Measurements from ENCODE around the gene ZNF207. TPM values are rescaled to one million over a fixed set of nuclear protein-coding genes. Genes with fewer than 3 reads are reported as not detected.
A peak's percentile ranks its signal among the peaks of the same experiment; 100 is the strongest.

Gene ZNF207
- total and polyA plus RNA-seq, 2 donors (not counting 1 experiment from before 2014, with no cell fraction given) = 135 to 314 TPM

DNA sequence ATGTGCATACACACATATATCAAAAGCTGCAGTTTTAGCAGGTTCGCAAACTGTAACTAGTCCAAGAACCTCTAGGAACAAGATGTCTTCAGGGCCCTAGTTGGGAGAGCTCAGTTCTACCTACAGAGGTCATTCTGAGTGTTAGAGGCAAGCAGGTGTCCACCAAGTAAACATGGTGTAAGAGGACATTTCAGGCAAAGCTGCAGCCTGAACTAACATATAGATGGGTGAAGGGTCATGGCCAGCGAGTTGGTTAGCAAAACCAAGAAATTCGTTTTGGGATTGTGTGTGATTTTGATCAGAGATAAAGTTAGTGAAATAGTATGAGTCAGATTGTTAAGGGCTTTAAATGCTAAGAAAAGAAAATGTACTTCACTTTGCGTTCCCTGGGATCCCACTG lies 32.6 kb upstream of the ZNF207 start:
- no peak for ATAC-seq (ENCODE audit: low read depth)
- Histone ChIP-seq H3K27ac (ENCODE audit: low read length in 2 of 2) (no peak overlapping the region), H3K4me3 (ENCODE audit: control extremely low read depth in 1 of 5, extremely low read depth in 1 of 5, insufficient read depth in 1 of 5, low read depth in 2 of 5, low read length in 4 of 5) (no peak overlapping the region), H3K36me3 (replicated peaks in 1 of 2; ENCODE audit: control extremely low read depth in 1 of 2, control insufficient read depth in 1 of 2, extremely low read depth in 1 of 2, insufficient read depth in 2 of 2, low read length in 1 of 2) (no peaks in the 10 kb centered on the region), H3K79me2 (ENCODE audit: control insufficient read depth, insufficient read depth, low read length) (no peaks in the 10 kb centered on the region), H4K20me1 (ENCODE audit: control insufficient read depth, insufficient read depth, low read length, poor library complexity, severe bottlenecking) (no peaks in the 10 kb centered on the region), H3K4me1 (ENCODE audit: control insufficient read depth in 2 of 2, insufficient read depth in 2 of 2, low read length in 2 of 2) (peaks cover 10 to 17% of the 10 kb centered on the region in 2 donors), H3K4me2 (replicated peaks; ENCODE audit: low read depth, low read length, poor library complexity, severe bottlenecking) (no peak overlapping the region), H3K9ac (ENCODE audit: low read length) (no peak overlapping the region), H3K9me3 (ENCODE audit: control extremely low read depth in 1 of 3, control insufficient read depth in 2 of 3, insufficient read depth in 1 of 3, low read length in 2 of 3) (no peaks in the 10 kb centered on the region), H2AFZ (ENCODE audit: insufficient read depth, low read depth, low read length, poor library complexity, severe bottlenecking) (no peak overlapping the region), H3K27me3 (replicated peaks in 1 of 4; ENCODE audit: control extremely low read depth in 1 of 4, control insufficient read depth in 3 of 4, insufficient read depth in 4 of 4, low read length in 3 of 4) (peaks cover 0 to 5% (median 0%) of the 10 kb centered on the region in 4 experiments)
- Mint-ChIP-seq H3K27me3 (no peaks in the 10 kb centered on the region), H3K27ac (no peak overlapping the region), H3K4me3 (peak overlapping the region; percentile 35), H3K4me1 (peaks cover 20% of the 10 kb centered on the region), H3K9me3 (ENCODE audit: insufficient read depth) (no peaks in the 10 kb centered on the region)
- WGBS (ENCODE audit: insufficient coverage) = 98% methylated on average over 4 of the region's 4 CpGs
- ChIA-PET POLR2A (no interaction called here), CTCF (interaction anchor here (1.3 to 6.9 kb wide), 3 partner anchors 22 to 114 kb away, joined by 7 to 36 read pairs (median 15); no protein-coding TSS in a partner anchor)
- intact Hi-C loops (cut with micrococcal nuclease) = loop anchor here (5.0 kb wide), 1 partner anchor 310 kb away; the partner anchor contains the start of gene LRRC37B
- DNase-seq = no peak
- TF ChIP-seq CTCF (IDR thresholded peaks at IDR 0.05) = no peak
- no peak for TF ChIP-seq EZH2 (IDR thresholded peaks at IDR 0.05; ENCODE audit: borderline replicate concordance, insufficient read depth, low read depth, low read length, poor library complexity, severe bottlenecking)

DNA sequence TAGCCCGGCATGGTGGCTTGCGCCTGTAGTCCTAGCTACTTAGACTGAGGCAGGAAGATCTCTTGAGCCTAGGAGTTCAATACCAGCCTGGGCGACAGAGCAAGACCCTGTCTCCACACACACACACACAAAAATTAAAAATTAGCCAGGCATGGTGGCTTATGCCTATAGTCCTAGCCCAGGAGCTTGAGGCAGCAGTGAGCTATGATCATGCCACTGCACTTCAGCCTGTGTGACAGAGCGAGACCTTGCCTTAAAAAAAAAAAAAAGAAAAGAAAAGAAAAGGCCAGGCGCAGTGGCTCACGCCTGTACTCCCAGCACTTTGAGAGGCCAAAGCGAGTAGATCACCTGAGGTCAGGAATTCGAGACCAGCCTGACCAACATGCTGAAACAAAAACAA lies 31.9 kb upstream of the ZNF207 start:
- Mint-ChIP-seq H3K27me3 (no peaks in the 10 kb centered on the region), H3K27ac (no peak overlapping the region), H3K9me3 (ENCODE audit: insufficient read depth) (no peaks in the 10 kb centered on the region), H3K4me1 (peaks cover 20% of the 10 kb centered on the region), H3K4me3 (peak overlapping the region; percentile 39)
- ATAC-seq (ENCODE audit: low read depth) (no peak), DNase-seq (no peak)
- Histone ChIP-seq H2AFZ (ENCODE audit: insufficient read depth, low read depth, low read length, poor library complexity, severe bottlenecking) (no peak overlapping the region), H3K27me3 (replicated peaks in 1 of 4; ENCODE audit: control extremely low read depth in 1 of 4, control insufficient read depth in 3 of 4, insufficient read depth in 4 of 4, low read length in 3 of 4) (peaks cover 0 to 5% (median 0%) of the 10 kb centered on the region in 4 experiments), H3K9me3 (ENCODE audit: control extremely low read depth in 1 of 3, control insufficient read depth in 2 of 3, insufficient read depth in 1 of 3, low read length in 2 of 3) (no peaks in the 10 kb centered on the region), H3K79me2 (ENCODE audit: control insufficient read depth, insufficient read depth, low read length) (no peaks in the 10 kb centered on the region), H3K9ac (ENCODE audit: low read length) (no peak overlapping the region), H3K4me1 (ENCODE audit: control insufficient read depth in 2 of 2, insufficient read depth in 2 of 2, low read length in 2 of 2) (peaks cover 10 to 17% of the 10 kb centered on the region in 2 donors), H3K4me2 (replicated peaks; ENCODE audit: low read depth, low read length, poor library complexity, severe bottlenecking) (no peak overlapping the region), H3K4me3 (ENCODE audit: control extremely low read depth in 1 of 5, extremely low read depth in 1 of 5, insufficient read depth in 1 of 5, low read depth in 2 of 5, low read length in 4 of 5) (no peak overlapping the region), H4K20me1 (ENCODE audit: control insufficient read depth, insufficient read depth, low read length, poor library complexity, severe bottlenecking) (no peaks in the 10 kb centered on the region), H3K36me3 (replicated peaks in 1 of 2; ENCODE audit: control extremely low read depth in 1 of 2, control insufficient read depth in 1 of 2, extremely low read depth in 1 of 2, insufficient read depth in 2 of 2, low read length in 1 of 2) (no peaks in the 10 kb centered on the region), H3K27ac (ENCODE audit: low read length in 2 of 2) (no peak overlapping the region)
- TF ChIP-seq EZH2 (IDR thresholded peaks at IDR 0.05; ENCODE audit: borderline replicate concordance, insufficient read depth, low read depth, low read length, poor library complexity, severe bottlenecking) (no peak), CTCF (IDR thresholded peaks at IDR 0.05) (no peak)
- POLR2A ChIA-PET = interaction anchor here (1.0 kb wide), 1 partner anchor 115 kb away, joined by 3 read pairs; no protein-coding TSS in a partner anchor
- CTCF ChIA-PET = interaction anchor here (1.3 to 6.9 kb wide), 7 partner anchors 11 to 311 kb away, joined by 4 to 36 read pairs (median 8); partner anchors contain the start of gene LRRC37B
- intact Hi-C loops (cut with micrococcal nuclease) = loop anchor here (2.0 to 5.0 kb wide), 2 partner anchors 33 to 311 kb away; partner anchors contain the start of genes LRRC37B and ZNF207
- 100% methylated on average over 4 of the region's 8 CpGs for WGBS (ENCODE audit: insufficient coverage)

Measured in B cell (primary cell).